Tibial nerve (tissue), 4 donors: Measurements from ENCODE around the gene ATP6V1F. TPM values are rescaled to one million over a fixed set of nuclear protein-coding genes. Genes with fewer than 3 reads are reported as not detected.

Experiments used
- DNase-seq, 2 donors: peaks; one replicate each; pipeline ENCODE4 v3.0.0-alpha.2; 2019; ENCODE audit warnings: low spot score in 2 of 2
- H3K27ac ChIP-seq, 4 donors: fragments of 200-600 bp; sonication (generic) in 3 of 4; one replicate each; pipeline ENCODE4 v1.5.1; 2017 to 2019; ENCODE audit warnings: mild to moderate bottlenecking in 1 of 4
- H3K27me3 ChIP-seq, 2 donors: fragments of 200-600 bp; sonication (generic) in 1 of 2; one replicate each; pipeline versions ENCODE4 v1.5.1 to v1.6.0; 2017 to 2019
- H3K36me3 ChIP-seq, 3 donors: fragments of 200-600 bp; sonication (generic); one replicate each; pipeline ENCODE4 v1.5.1; 2018 to 2019
- H3K4me1 ChIP-seq, 4 donors: fragments of 200-600 bp; sonication (generic) in 3 of 4; one replicate each; pipeline ENCODE4 v1.5.1; 2017 to 2019
- H3K4me3 ChIP-seq, 4 donors: fragments of 200-600 bp; sonication (generic) in 3 of 4; one replicate each; pipeline ENCODE4 v1.5.1; 2017 to 2019; ENCODE audit warnings: mild to moderate bottlenecking in 1 of 4, moderate library complexity in 1 of 4
- H3K9me3 ChIP-seq, 4 donors: fragments of 200-600 bp; sonication (generic) in 3 of 4; one replicate each; pipeline ENCODE4 v1.5.1; 2017 to 2019
- EP300 ChIP-seq, 2 donors: sonication (generic); formaldehyde crosslinking; IDR thresholded peaks; one replicate each; pipeline ENCODE4 v1.6.1; 2017; ENCODE audit warnings: antibody characterized with exemption in 2 of 2, mild to moderate bottlenecking in 1 of 2
- POLR2A ChIP-seq, 2 donors: fragments of 450-650 bp; IDR thresholded peaks; one replicate each; pipeline ENCODE4 v1.6.1; 2017; ENCODE audit warnings: antibody characterized with exemption in 2 of 2, mild to moderate bottlenecking in 2 of 2, moderate library complexity in 2 of 2
- whole genome bisulfite sequencing, 2 donors: methylation state at CpG; one replicate each; pipeline ENCODE4 v1.1.5; 2018; 5-methylcytosine and 5-hydroxymethylcytosine counted together
- total RNA-seq, 4 donors: library from RNA; depleted of rRNA; stranded (reverse); fragments of >200 nt; gene quantifications; one replicate each; pipeline ENCODE4 v1.1.0, GENCODE V29; 2016
- TF ChIP-seq, protein P1 (sequence below), 5 experiments: fragments of 200-600 bp in 3 of 5; fragments of 450-650 bp in 2 of 5; sonication (generic) in 3 of 5; IDR thresholded peaks; one replicate each; pipeline ENCODE4 v1.5.1; 2016 to 2019; ENCODE audit warnings: antibody characterized with exemption in 5 of 5, mild to moderate bottlenecking in 3 of 5, moderate library complexity in 2 of 5

The ATP6V1F gene
- total RNA-seq, 4 donors from 2014 or later: 57.9 to 122 (median 75.4) TPM

DNA sequence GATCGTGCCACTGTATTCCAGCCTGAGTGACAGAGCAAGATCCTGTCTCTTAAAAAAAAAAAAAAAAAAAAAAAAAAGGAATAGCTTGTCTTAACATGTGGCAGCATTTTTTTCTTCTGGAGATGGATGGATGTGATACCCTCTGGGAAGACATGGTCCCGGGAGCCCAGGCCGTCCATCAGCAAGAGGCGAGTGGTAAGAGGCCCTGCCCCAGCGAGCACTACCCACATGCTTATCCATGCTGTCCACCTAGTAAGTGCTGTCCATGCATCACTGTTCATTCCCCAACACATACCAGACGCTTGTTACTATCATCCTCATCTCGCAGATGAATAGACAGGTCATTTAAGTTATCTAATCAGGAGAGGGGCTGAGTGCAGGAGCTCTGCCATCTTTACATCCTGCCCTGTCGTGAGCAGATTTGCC, 12.9 kb downstream of the ATP6V1F start:
- DNase-seq: no peak
- Histone ChIP-seq H3K4me1 (no peaks in the 10 kb centered on the region), H3K4me3 (no peak overlapping the region), H3K27me3 (peaks cover 0 to 1% of the 10 kb centered on the region in 2 donors), H3K36me3 (no peaks in the 10 kb centered on the region), H3K9me3 (no peaks in the 10 kb centered on the region), H3K27ac (no peak overlapping the region)
- 75 to 76% methylated on average over 8 of the region's 8 CpGs for WGBS, 2 donors
- TF ChIP-seq EP300 (IDR thresholded peaks at IDR 0.05): no peak
- TF ChIP-seq POLR2A (IDR thresholded peaks at IDR 0.05): no peak
- TF ChIP-seq, protein P1, sequence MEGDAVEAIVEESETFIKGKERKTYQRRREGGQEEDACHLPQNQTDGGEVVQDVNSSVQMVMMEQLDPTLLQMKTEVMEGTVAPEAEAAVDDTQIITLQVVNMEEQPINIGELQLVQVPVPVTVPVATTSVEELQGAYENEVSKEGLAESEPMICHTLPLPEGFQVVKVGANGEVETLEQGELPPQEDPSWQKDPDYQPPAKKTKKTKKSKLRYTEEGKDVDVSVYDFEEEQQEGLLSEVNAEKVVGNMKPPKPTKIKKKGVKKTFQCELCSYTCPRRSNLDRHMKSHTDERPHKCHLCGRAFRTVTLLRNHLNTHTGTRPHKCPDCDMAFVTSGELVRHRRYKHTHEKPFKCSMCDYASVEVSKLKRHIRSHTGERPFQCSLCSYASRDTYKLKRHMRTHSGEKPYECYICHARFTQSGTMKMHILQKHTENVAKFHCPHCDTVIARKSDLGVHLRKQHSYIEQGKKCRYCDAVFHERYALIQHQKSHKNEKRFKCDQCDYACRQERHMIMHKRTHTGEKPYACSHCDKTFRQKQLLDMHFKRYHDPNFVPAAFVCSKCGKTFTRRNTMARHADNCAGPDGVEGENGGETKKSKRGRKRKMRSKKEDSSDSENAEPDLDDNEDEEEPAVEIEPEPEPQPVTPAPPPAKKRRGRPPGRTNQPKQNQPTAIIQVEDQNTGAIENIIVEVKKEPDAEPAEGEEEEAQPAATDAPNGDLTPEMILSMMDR (IDR thresholded peaks at IDR 0.05): no peak

DNA sequence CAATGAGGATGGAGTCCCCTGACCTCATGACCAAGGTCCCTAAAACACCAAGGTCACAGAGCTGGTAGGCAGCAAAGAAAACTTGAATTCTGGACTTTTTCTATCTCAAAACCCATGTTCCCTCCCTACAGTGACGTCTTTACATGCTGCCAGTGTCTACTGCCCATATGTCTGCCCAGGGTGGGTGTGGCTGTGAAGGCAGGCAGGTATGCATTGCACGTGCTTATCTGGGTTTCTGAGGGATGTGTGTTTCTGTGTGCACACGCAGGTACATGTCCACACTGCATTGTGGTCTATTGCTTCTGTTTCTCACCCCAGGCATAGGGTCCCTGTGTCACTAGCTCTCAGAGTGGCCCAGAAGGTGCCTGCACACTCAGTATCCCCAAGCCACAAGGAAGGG, 13.5 kb downstream of the ATP6V1F start:
- DNase-seq: no peak
- Histone ChIP-seq H3K36me3 (no peaks in the 10 kb centered on the region), H3K27me3 (no peaks in the 10 kb centered on the region), H3K4me1 (no peaks in the 10 kb centered on the region), H3K9me3 (no peaks in the 10 kb centered on the region), H3K4me3 (no peak overlapping the region), H3K27ac (no peak overlapping the region)
- 81 to 82% methylated on average over 3 of the region's 3 CpGs for WGBS, 2 donors
- no peak for TF ChIP-seq POLR2A (IDR thresholded peaks at IDR 0.05)

DNA sequence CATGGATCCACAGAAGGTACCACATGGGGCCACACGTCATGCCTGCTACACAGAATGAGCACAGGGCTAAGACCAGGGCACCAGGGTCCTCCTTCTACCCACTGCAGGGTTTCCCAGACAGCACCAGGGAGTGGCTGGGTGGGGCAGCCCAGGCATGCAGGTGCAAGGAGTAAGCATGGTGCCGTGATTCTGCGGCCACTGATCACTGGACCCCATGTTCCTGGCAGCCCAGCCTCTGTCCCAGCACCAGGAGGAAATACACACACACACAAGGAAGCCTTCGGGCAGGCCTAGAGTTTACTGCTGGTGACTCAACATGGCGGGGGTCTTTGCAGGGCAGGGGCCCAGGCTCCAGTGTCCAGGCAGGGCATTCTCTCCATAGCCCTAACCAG, 13.9 kb downstream of the ATP6V1F start:
- TF ChIP-seq POLR2A (IDR thresholded peaks at IDR 0.05) (no peak), EP300 (IDR thresholded peaks at IDR 0.05) (no peak)
- TF ChIP-seq, protein P1 (IDR thresholded peaks at IDR 0.05): no peak
- 76 to 86% methylated on average over 4 to 5 of the region's 5 CpGs for WGBS, 2 donors
- no peaks in the 10 kb centered on the region for H3K27me3 ChIP-seq
- H3K4me1 ChIP-seq: no peaks in the 10 kb centered on the region
- no peak overlapping the region for H3K4me3 ChIP-seq
- H3K9me3 ChIP-seq: no peaks in the 10 kb centered on the region
- no peak for DNase-seq
- H3K36me3 ChIP-seq: no peaks in the 10 kb centered on the region
- no peak overlapping the region for H3K27ac ChIP-seq

DNA sequence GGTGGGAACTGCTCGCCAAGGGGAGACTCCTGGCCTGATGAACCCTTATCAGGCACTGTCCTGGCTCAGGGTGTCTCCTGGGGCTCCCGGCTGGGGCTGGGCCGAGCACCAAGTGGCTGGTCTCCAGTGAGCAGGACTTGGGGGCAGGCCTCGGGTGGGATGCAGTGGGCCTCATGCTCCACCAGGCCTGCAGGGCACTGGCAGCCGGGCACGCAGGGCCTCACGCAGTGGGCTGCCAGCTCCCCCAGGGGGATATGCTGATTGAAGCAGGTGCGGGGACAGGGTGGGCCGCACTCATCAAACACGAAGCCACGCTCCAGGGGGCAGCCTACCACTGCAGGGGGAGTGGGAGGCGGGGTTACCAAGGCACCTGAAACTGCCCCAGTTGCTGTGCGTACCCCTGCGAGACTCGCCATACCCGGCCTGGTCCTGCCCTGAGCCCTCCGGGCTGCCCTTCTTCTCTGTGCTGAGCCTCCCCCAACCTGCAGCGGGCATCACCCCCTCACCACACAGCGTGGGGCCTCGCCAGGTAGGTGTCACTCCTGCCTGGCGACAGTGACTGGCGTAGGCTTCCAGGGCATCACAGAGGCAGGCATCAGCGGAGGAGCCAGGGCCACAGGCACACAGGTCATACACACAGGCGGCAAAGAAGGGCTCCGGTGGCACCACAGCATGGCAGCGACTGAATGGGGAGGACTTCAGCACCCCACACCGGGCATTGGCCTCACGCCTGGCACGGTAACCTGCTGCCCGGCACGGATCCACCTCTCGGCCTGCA, 14.5 kb downstream of the ATP6V1F start:
- no peaks in the 10 kb centered on the region for H3K27me3 ChIP-seq
- H3K9me3 ChIP-seq: no peaks in the 10 kb centered on the region
- no peak for DNase-seq
- no peak overlapping the region for H3K27ac ChIP-seq
- no peaks in the 10 kb centered on the region for H3K4me1 ChIP-seq
- 92 to 96% methylated on average over 13 to 17 of the region's 32 CpGs for WGBS, 2 donors
- no peaks in the 10 kb centered on the region for H3K36me3 ChIP-seq
- TF ChIP-seq, protein P1 (IDR thresholded peaks at IDR 0.05): no peak
- TF ChIP-seq EP300 (IDR thresholded peaks at IDR 0.05) (no peak), POLR2A (IDR thresholded peaks at IDR 0.05) (no peak)
- H3K4me3 ChIP-seq: no peak overlapping the region

DNA sequence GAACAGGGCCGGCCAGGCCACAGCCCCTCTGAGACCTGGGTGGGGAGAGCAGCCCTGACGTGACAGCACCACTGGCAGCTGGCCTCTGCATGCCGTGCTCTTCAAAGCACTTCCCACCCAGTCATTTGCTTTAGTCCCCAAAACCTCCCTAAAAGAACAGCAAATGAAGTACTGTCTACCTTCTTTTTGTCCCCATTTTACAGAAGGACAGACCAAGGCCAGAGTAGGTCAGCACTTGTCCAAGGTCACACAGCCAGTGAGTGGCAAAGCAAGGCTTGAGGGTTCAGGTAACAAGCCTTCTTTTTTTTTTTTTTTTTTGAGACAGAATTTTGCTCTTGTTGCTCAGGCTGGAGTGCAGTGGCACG, 15.1 kb downstream of the ATP6V1F start:
- no peak for DNase-seq
- Histone ChIP-seq H3K9me3 (no peaks in the 10 kb centered on the region), H3K27me3 (no peaks in the 10 kb centered on the region), H3K4me3 (no peak overlapping the region), H3K36me3 (no peaks in the 10 kb centered on the region), H3K27ac (no peak overlapping the region), H3K4me1 (no peaks in the 10 kb centered on the region)
- TF ChIP-seq, protein P1 (IDR thresholded peaks at IDR 0.05): no peak
- TF ChIP-seq EP300 (IDR thresholded peaks at IDR 0.05): no peak
- no peak for TF ChIP-seq POLR2A (IDR thresholded peaks at IDR 0.05)
- 77 to 80% methylated on average over 4 of the region's 4 CpGs for WGBS, 2 donors
